ENCODE results near the gene CDKN2AIP.
"Not testable (repeated sequence)": the region's sequence is repeated elsewhere in the genome, so short reads cannot be mapped to it uniquely, and the experiment has no call there.

CDKN2AIP gene

DNA sequence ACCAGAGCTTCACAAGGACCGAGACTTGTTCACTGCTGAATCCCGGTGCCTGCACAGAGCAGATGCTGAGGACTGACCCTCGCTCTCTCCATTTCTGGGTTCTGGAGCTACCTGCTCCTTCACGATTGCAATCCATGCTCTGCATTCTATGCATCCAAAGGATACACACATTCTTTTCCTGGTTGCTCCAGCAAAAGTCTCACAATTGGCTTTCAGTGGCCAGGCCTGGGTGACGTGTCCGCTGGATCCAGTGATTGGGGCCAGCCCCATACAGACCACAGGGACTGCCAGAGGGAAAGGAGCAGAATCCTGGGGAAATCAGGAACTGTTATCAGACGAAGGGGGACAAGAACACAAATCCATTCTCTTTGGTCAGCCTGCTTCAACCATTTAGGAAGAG is 14.9 kb upstream of the CDKN2AIP start:
- ChIA-PET CTCF (no interaction called here), POLR2A (interaction anchor here (0.9 kb wide), 1 partner anchor 8 kb away, joined by 4 read pairs; no protein-coding TSS in a partner anchor)
- peaks cover 0 to 10% (median 6%) of the 10 kb centered on the region in 4 experiments for H3K4me1 ChIP-seq (ENCODE audit: control extremely low read depth in 1 of 4, control insufficient read depth in 4 of 4, insufficient read depth in 4 of 4, low read length in 3 of 4)

DNA sequence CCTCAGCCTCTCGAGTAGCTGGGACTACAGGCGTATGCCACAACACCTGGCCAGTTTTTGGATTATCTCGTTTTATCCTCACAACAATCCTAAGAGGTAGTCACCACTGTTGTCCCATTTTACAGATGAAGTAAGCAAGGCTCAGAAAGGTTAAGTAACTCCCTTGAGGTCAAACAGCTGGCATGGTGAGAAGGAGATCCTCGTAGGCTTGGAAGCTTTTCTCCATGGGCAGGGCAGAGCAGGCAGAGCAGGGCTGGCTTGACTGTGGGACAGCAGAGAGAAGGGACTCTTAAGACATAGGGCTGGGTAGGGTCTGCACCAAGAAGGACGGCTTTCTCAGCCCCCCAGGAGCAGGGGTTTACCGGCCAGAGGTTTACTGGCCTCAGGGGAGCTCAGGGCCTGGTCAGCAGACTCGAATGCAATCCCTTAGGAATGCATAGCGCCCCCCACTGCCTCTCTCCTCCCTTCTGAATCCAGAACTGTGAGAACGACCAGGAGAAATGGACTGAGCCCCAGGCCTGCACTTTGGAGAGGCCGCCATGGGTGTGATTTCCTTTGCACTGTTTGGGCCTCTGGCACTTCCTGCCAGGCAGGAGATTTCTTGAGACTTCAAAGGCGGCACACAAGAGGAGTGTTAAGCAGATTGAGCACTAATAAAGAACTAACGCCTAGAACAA is 14.0 kb upstream of the CDKN2AIP start:
- no peak overlapping the region for H3K27ac ChIP-seq (ENCODE audit: insufficient read depth in 1 of 2, low read depth in 1 of 2, low read length in 2 of 2, poor library complexity in 1 of 2, severe bottlenecking in 2 of 2)
- H3K4me1 ChIP-seq (ENCODE audit: control extremely low read depth in 1 of 4, control insufficient read depth in 4 of 4, insufficient read depth in 4 of 4, low read length in 3 of 4), result peaks cover 0 to 13% (median 6%) of the 10 kb centered on the region in 4 experiments
- POLR2A ChIA-PET, result no interaction called here

More for the DNA sequence above, 14.9 kb upstream of the CDKN2AIP start:
- Histone ChIP-seq H3K9me3 (ENCODE audit: control extremely low read depth in 1 of 5, control insufficient read depth in 4 of 5, insufficient read depth in 2 of 5, low read depth in 1 of 5, low read length in 4 of 5) (no peaks in the 10 kb centered on the region), H3K36me3 (ENCODE audit: control insufficient read depth in 4 of 4, insufficient read depth in 4 of 4, low read length in 3 of 4) (no peaks in the 10 kb centered on the region), H3K27ac (ENCODE audit: insufficient read depth in 1 of 2, low read depth in 1 of 2, low read length in 2 of 2, poor library complexity in 1 of 2, severe bottlenecking in 2 of 2) (no peak overlapping the region), H3K4me3 (ENCODE audit: control insufficient read depth in 1 of 7, extremely low read depth in 1 of 7, insufficient read depth in 4 of 7, low read depth in 2 of 7, low read length in 6 of 7) (no peak overlapping the region), H3K27me3 (replicated peaks in 2 of 5; ENCODE audit: control insufficient read depth in 4 of 5, insufficient read depth in 5 of 5, low read length in 4 of 5) (no peaks in the 10 kb centered on the region)
- DNase-seq, result no peak
- WGBS (ENCODE audit: insufficient coverage), result 98% methylated on average over 6 of the region's 7 CpGs

DNA sequence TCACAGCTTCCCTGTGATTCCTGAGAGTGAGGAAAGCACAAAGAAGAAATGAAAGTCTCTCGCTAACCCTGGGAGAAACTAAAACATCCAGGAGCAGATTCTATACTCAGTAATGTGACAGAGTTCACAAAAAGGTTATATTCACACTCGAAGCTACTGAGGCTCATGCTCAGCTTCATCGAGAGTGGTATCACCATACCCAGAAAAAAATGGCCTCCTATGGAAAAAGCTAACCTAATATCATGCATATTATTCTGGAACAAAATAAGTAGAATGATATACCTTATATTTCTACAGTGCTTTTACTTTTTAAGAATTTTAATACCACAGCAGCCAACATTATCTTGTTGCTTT is 13.5 kb upstream of the CDKN2AIP start:
- Histone ChIP-seq H3K27ac (ENCODE audit: insufficient read depth in 1 of 2, low read depth in 1 of 2, low read length in 2 of 2, poor library complexity in 1 of 2, severe bottlenecking in 2 of 2) (no peak overlapping the region), H3K4me1 (ENCODE audit: control extremely low read depth in 1 of 4, control insufficient read depth in 4 of 4, insufficient read depth in 4 of 4, low read length in 3 of 4) (peaks cover 0 to 13% (median 6%) of the 10 kb centered on the region in 4 experiments), H3K36me3 (ENCODE audit: control insufficient read depth in 4 of 4, insufficient read depth in 4 of 4, low read length in 3 of 4) (no peaks in the 10 kb centered on the region), H3K9me3 (ENCODE audit: control extremely low read depth in 1 of 5, control insufficient read depth in 4 of 5, insufficient read depth in 2 of 5, low read depth in 1 of 5, low read length in 4 of 5) (no peaks in the 10 kb centered on the region), H3K27me3 (replicated peaks in 2 of 5; ENCODE audit: control insufficient read depth in 4 of 5, insufficient read depth in 5 of 5, low read length in 4 of 5) (no peaks in the 10 kb centered on the region), H3K4me3 (ENCODE audit: control insufficient read depth in 1 of 7, extremely low read depth in 1 of 7, insufficient read depth in 4 of 7, low read depth in 2 of 7, low read length in 6 of 7) (peak overlapping the region in 1 of 7 experiments; percentile 26)
- WGBS (ENCODE audit: insufficient coverage), result 11% methylated on average over 1 of the region's 3 CpGs
- ChIA-PET POLR2A (no interaction called here), CTCF (interaction anchor here (0.9 to 1.1 kb wide), 2 partner anchors 21 to 23 kb away, joined by 3 read pairs; no protein-coding TSS in a partner anchor)
- no peak for DNase-seq

More for the DNA sequence above, 14.0 kb upstream of the CDKN2AIP start:
- 48% methylated on average over 10 of the region's 12 CpGs for WGBS (ENCODE audit: insufficient coverage)
- Histone ChIP-seq H3K36me3 (ENCODE audit: control insufficient read depth in 4 of 4, insufficient read depth in 4 of 4, low read length in 3 of 4) (no peaks in the 10 kb centered on the region), H3K27me3 (replicated peaks in 2 of 5; ENCODE audit: control insufficient read depth in 4 of 5, insufficient read depth in 5 of 5, low read length in 4 of 5) (no peaks in the 10 kb centered on the region), H3K4me3 (ENCODE audit: control insufficient read depth in 1 of 7, extremely low read depth in 1 of 7, insufficient read depth in 4 of 7, low read depth in 2 of 7, low read length in 6 of 7) (peak overlapping the region in 1 of 7 experiments; percentile 26), H3K9me3 (ENCODE audit: control extremely low read depth in 1 of 5, control insufficient read depth in 4 of 5, insufficient read depth in 2 of 5, low read depth in 1 of 5, low read length in 4 of 5) (no peaks in the 10 kb centered on the region)
- CTCF ChIA-PET, result interaction anchor here (0.9 to 1.1 kb wide), 2 partner anchors 20 to 23 kb away, joined by 3 read pairs; no protein-coding TSS in a partner anchor
- no peak for DNase-seq

DNA sequence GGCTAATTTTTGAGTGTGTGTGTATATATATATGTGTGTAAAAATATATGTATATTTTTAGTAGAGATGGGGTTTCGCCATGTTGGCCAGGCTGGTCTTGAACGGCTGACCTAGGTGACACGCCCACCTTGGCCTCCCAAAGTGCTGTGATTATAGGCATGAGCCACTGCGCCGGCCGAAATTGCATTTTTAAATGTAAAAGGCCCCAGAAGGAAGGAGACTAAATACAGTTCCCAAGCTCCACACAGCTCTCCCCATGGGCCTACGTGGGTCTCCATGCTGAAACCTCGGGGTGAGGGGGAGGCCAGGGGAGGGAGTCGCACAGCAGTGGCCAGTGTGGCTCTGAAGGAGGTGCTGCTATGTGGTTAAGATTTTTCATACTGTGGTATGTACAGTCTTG is 12.8 kb upstream of the CDKN2AIP start:
- ChIA-PET POLR2A (no interaction called here), CTCF (interaction anchor here (1.1 kb wide), 1 partner anchor 24 kb away, joined by 3 read pairs; no protein-coding TSS in a partner anchor)
- no peak for DNase-seq
- Histone ChIP-seq H3K27ac (ENCODE audit: insufficient read depth in 1 of 2, low read depth in 1 of 2, low read length in 2 of 2, poor library complexity in 1 of 2, severe bottlenecking in 2 of 2) (no peak overlapping the region), H3K4me3 (ENCODE audit: control insufficient read depth in 1 of 7, extremely low read depth in 1 of 7, insufficient read depth in 4 of 7, low read depth in 2 of 7, low read length in 6 of 7) (no peak overlapping the region), H3K36me3 (ENCODE audit: control insufficient read depth in 4 of 4, insufficient read depth in 4 of 4, low read length in 3 of 4) (no peaks in the 10 kb centered on the region), H3K9me3 (ENCODE audit: control extremely low read depth in 1 of 5, control insufficient read depth in 4 of 5, insufficient read depth in 2 of 5, low read depth in 1 of 5, low read length in 4 of 5) (no peaks in the 10 kb centered on the region), H3K4me1 (ENCODE audit: control extremely low read depth in 1 of 4, control insufficient read depth in 4 of 4, insufficient read depth in 4 of 4, low read length in 3 of 4) (peaks cover 0 to 13% (median 6%) of the 10 kb centered on the region in 4 experiments), H3K27me3 (replicated peaks in 2 of 5; ENCODE audit: control insufficient read depth in 4 of 5, insufficient read depth in 5 of 5, low read length in 4 of 5) (no peaks in the 10 kb centered on the region)
- WGBS (ENCODE audit: insufficient coverage), result 95% methylated on average over 9 of the region's 9 CpGs

DNA sequence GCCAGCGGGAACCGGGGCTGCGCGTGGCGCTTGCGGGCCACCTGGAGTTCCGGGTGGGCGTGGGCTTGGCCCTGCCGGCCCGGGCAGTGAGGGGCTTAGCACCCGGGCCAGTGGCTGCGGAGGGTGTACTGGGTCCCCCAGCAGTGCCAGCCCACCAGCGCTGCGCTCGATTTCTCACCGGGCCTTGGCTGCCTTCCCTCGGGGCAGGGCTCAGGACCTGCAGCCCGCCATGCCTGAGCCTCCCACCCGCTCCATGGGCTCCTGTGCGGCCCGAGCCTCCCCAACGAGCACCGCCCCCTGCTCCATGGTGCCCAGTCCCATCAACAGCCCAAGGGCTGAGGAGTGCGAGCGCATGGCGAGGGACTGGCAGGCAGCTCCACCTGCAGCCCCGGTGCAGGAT is 11.3 kb upstream of the CDKN2AIP start:
- H3K27ac ChIP-seq (ENCODE audit: insufficient read depth in 1 of 2, low read depth in 1 of 2, low read length in 2 of 2, poor library complexity in 1 of 2, severe bottlenecking in 2 of 2); POLR2A ChIA-PET; CTCF ChIA-PET; H3K27me3 ChIP-seq (replicated peaks in 2 of 5; ENCODE audit: control insufficient read depth in 4 of 5, insufficient read depth in 5 of 5, low read length in 4 of 5); H3K9me3 ChIP-seq (ENCODE audit: control extremely low read depth in 1 of 5, control insufficient read depth in 4 of 5, insufficient read depth in 2 of 5, low read depth in 1 of 5, low read length in 4 of 5); H3K36me3 ChIP-seq (ENCODE audit: control insufficient read depth in 4 of 4, insufficient read depth in 4 of 4, low read length in 3 of 4); H3K4me3 ChIP-seq (ENCODE audit: control insufficient read depth in 1 of 7, extremely low read depth in 1 of 7, insufficient read depth in 4 of 7, low read depth in 2 of 7, low read length in 6 of 7); DNase-seq: not testable (repeated sequence)
- 100% methylated on average over 5 of the region's 27 CpGs for WGBS (ENCODE audit: insufficient coverage)
- H3K4me1 ChIP-seq (ENCODE audit: control extremely low read depth in 1 of 4, control insufficient read depth in 4 of 4, insufficient read depth in 4 of 4, low read length in 3 of 4), result peaks cover 0 to 13% (median 6%) of the 10 kb centered on the region in 4 experiments

DNA sequence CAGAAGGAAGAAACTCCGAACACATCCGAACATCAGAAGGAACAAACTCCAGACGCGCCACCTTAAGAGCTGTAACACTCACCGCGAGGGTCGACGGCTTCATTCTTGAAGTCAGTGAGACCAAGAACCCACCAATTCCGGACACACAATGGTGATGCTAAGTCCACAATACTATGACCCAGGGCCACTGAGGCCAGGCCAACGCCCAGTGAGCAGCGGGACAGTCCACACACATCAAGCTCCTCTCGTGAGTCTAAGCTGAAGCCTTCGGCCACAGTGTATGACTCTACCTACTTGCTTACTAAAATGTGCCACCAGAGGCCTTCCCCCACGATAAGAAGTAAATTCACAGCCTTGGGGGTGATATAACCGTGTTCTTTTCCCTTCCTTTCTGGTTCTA is 10.2 kb upstream of the CDKN2AIP start:
- 81% methylated on average over 7 of the region's 15 CpGs for WGBS (ENCODE audit: insufficient coverage)
- Histone ChIP-seq H3K27ac (ENCODE audit: insufficient read depth in 1 of 2, low read depth in 1 of 2, low read length in 2 of 2, poor library complexity in 1 of 2, severe bottlenecking in 2 of 2) (no peak overlapping the region), H3K36me3 (ENCODE audit: control insufficient read depth in 4 of 4, insufficient read depth in 4 of 4, low read length in 3 of 4) (no peaks in the 10 kb centered on the region), H3K9me3 (ENCODE audit: control extremely low read depth in 1 of 5, control insufficient read depth in 4 of 5, insufficient read depth in 2 of 5, low read depth in 1 of 5, low read length in 4 of 5) (no peaks in the 10 kb centered on the region), H3K4me1 (ENCODE audit: control extremely low read depth in 1 of 4, control insufficient read depth in 4 of 4, insufficient read depth in 4 of 4, low read length in 3 of 4) (peaks cover 0 to 13% (median 6%) of the 10 kb centered on the region in 4 experiments), H3K27me3 (replicated peaks in 2 of 5; ENCODE audit: control insufficient read depth in 4 of 5, insufficient read depth in 5 of 5, low read length in 4 of 5) (no peaks in the 10 kb centered on the region), H3K4me3 (ENCODE audit: control insufficient read depth in 1 of 7, extremely low read depth in 1 of 7, insufficient read depth in 4 of 7, low read depth in 2 of 7, low read length in 6 of 7) (no peak overlapping the region)
- DNase-seq, result no peak
- ChIA-PET CTCF (interaction anchor here (1.0 to 1.2 kb wide), 3 partner anchors 9 to 15 kb away, joined by 3 read pairs; partner anchors contain the start of gene CDKN2AIP), POLR2A (interaction anchor here (1.0 kb wide), 1 partner anchor 10 kb away, joined by 3 read pairs; no protein-coding TSS in a partner anchor)

DNA sequence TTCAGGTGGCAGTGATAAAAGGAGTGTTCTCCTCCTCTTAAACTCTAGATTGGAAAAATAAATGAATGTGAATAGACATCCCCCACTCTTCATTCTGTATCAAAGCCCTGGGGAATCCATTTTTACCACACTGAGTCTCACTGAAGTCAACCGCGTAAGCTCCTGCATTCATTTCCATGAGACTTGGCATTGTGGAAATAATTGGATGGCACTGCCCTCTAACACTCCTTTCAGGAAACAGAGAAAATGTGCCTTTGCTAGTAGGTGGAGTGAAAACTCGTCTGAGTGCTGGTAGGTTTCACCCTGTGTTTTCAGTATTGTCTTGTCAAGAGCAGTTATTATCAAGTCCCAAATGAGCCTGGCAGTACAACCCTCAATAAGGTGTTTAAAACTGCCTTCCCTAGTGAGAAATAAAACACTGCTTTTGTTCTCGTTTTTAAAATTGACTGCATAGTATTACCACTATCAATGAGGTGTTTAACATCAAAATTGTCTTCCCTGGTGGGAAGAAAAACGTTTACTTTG is 9.7 kb upstream of the CDKN2AIP start:
- POLR2A ChIA-PET, result interaction anchor here (1.0 kb wide), 1 partner anchor 9 kb away, joined by 3 read pairs; no protein-coding TSS in a partner anchor
- Histone ChIP-seq H3K9me3 (ENCODE audit: control extremely low read depth in 1 of 5, control insufficient read depth in 4 of 5, insufficient read depth in 2 of 5, low read depth in 1 of 5, low read length in 4 of 5) (no peaks in the 10 kb centered on the region), H3K27me3 (replicated peaks in 2 of 5; ENCODE audit: control insufficient read depth in 4 of 5, insufficient read depth in 5 of 5, low read length in 4 of 5) (no peaks in the 10 kb centered on the region), H3K4me1 (ENCODE audit: control extremely low read depth in 1 of 4, control insufficient read depth in 4 of 4, insufficient read depth in 4 of 4, low read length in 3 of 4) (peaks cover 0 to 13% (median 6%) of the 10 kb centered on the region in 4 experiments), H3K4me3 (ENCODE audit: control insufficient read depth in 1 of 7, extremely low read depth in 1 of 7, insufficient read depth in 4 of 7, low read depth in 2 of 7, low read length in 6 of 7) (no peak overlapping the region), H3K27ac (ENCODE audit: insufficient read depth in 1 of 2, low read depth in 1 of 2, low read length in 2 of 2, poor library complexity in 1 of 2, severe bottlenecking in 2 of 2) (no peak overlapping the region), H3K36me3 (ENCODE audit: control insufficient read depth in 4 of 4, insufficient read depth in 4 of 4, low read length in 3 of 4) (no peaks in the 10 kb centered on the region)
- CTCF ChIA-PET, result interaction anchor here (1.0 to 1.2 kb wide), 3 partner anchors 8 to 15 kb away, joined by 3 read pairs; partner anchors contain the start of gene CDKN2AIP
- WGBS (ENCODE audit: insufficient coverage), result 0% methylated on average over 1 of the region's 5 CpGs
- DNase-seq, result no peak
